ENCODE data around the gene MRM3.

- no peak for TF ChIP-seq CTCF (conservative IDR thresholded peaks at IDR 0.05; ENCODE audit: low read length)
- no peak for TF ChIP-seq EZH2phosphoT487 (IDR thresholded peaks at IDR 0.05; ENCODE audit: borderline replicate concordance, low read depth, low read length)
Observed at GRCh38 chr17:737561-738113, 44.5 kb upstream of the MRM3 start.
